Mammary epithelial cell (primary cell): Measurements from ENCODE around the gene CALHM2.

Experiments used
- EZH2 ChIP-seq: IDR thresholded peaks from 2 replicates; pipeline ENCODE4 v1.6.1; 2012; ENCODE audit warnings: low read length, inconsistent platforms, borderline replicate concordance
- TF ChIP-seq, protein P1 (sequence below), 2 donors: IDR thresholded peaks in 1 of 2; conservative IDR thresholded peaks in 1 of 2; 2 replicates each; pipeline ENCODE4 v1.5.1; 2011 to 2012; ENCODE audit warnings: inconsistent platforms in 2 of 2, low read length in 2 of 2, mild to moderate bottlenecking in 2 of 2, control low read depth in 1 of 2, low read depth in 1 of 2; ENCODE audit not compliant: insufficient read depth in 1 of 2; ENCODE audit errors: extremely low read depth in 1 of 2

DNA sequence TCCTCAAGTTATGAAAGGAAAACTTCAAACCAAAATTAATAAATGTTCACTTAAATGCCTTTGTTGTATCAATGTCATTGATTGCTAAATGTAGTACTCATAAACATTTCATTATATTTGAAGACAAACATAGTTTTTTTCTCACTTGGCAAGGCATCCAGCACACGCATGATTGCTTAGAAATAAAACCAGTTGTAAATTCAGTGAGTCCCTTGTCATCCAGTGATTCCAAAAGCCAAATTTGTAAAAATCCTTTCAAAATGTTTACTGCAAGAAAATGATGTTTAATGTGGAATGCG, 35.2 kb upstream of the CALHM2 start:
- TF ChIP-seq, protein P1, sequence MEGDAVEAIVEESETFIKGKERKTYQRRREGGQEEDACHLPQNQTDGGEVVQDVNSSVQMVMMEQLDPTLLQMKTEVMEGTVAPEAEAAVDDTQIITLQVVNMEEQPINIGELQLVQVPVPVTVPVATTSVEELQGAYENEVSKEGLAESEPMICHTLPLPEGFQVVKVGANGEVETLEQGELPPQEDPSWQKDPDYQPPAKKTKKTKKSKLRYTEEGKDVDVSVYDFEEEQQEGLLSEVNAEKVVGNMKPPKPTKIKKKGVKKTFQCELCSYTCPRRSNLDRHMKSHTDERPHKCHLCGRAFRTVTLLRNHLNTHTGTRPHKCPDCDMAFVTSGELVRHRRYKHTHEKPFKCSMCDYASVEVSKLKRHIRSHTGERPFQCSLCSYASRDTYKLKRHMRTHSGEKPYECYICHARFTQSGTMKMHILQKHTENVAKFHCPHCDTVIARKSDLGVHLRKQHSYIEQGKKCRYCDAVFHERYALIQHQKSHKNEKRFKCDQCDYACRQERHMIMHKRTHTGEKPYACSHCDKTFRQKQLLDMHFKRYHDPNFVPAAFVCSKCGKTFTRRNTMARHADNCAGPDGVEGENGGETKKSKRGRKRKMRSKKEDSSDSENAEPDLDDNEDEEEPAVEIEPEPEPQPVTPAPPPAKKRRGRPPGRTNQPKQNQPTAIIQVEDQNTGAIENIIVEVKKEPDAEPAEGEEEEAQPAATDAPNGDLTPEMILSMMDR (conservative IDR thresholded peaks at IDR 0.05 in 1 of 2, IDR thresholded peaks at IDR 0.05 in 1 of 2; ENCODE audit: extremely low read depth in 1 of 2, insufficient read depth in 1 of 2, low read depth in 1 of 2, low read length in 2 of 2), result no peak
- TF ChIP-seq EZH2, result no peak
